Measurements from ENCODE around the gene RNLS. TPM values are rescaled to one million over a fixed set of nuclear protein-coding genes. Genes with fewer than 3 reads are reported as not detected.
A peak's percentile ranks its signal among the peaks of the same experiment; 100 is the strongest.

The RNLS gene
- total and polyA plus RNA-seq, 3 donors from 2014 or later = 13.0 to 27.4 (median 27.1) TPM

DNA sequence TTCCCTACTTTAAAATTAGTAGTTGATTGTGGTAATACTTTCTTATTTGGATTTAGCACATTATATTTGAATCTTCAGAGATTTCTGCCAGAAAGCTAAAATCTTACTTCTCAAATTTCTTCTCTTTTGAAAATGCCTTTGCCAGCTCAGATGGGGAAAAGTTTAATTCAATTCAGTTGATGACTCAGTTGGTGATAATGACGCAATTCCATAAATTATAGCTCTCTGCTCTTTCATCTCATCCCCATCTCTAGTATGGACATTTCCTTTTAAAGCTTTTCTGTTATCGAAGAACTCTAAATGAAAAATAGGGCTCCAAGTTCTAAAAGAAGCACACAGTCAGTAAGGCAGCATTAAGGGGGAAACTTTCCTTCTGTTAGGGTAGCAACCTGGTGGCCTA lies 25.5 kb downstream of the RNLS start:
- no peak for TF ChIP-seq POLR2A (IDR thresholded peaks at IDR 0.05)
- TF ChIP-seq, protein P1, sequence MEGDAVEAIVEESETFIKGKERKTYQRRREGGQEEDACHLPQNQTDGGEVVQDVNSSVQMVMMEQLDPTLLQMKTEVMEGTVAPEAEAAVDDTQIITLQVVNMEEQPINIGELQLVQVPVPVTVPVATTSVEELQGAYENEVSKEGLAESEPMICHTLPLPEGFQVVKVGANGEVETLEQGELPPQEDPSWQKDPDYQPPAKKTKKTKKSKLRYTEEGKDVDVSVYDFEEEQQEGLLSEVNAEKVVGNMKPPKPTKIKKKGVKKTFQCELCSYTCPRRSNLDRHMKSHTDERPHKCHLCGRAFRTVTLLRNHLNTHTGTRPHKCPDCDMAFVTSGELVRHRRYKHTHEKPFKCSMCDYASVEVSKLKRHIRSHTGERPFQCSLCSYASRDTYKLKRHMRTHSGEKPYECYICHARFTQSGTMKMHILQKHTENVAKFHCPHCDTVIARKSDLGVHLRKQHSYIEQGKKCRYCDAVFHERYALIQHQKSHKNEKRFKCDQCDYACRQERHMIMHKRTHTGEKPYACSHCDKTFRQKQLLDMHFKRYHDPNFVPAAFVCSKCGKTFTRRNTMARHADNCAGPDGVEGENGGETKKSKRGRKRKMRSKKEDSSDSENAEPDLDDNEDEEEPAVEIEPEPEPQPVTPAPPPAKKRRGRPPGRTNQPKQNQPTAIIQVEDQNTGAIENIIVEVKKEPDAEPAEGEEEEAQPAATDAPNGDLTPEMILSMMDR (IDR thresholded peaks at IDR 0.05) = no peak
- Histone ChIP-seq H3K4me1 (no peaks in the 10 kb centered on the region), H3K9me3 (no peaks in the 10 kb centered on the region), H3K4me3 (no peak overlapping the region), H3K27me3 (no peaks in the 10 kb centered on the region), H3K36me3 (ENCODE audit: low read depth, missing control alignments) (no peaks in the 10 kb centered on the region), H3K27ac (no peak overlapping the region)
- 90 to 94% methylated on average over 2 of the region's 2 CpGs for WGBS, 2 donors
- no peak for DNase-seq
- intact Hi-C loops (cut with DNase I; ENCODE audit: low total_unique reads) = loop anchor here (10.0 kb wide), 2 partner anchors 153 to 703 kb away; no protein-coding TSS in a partner anchor

DNA sequence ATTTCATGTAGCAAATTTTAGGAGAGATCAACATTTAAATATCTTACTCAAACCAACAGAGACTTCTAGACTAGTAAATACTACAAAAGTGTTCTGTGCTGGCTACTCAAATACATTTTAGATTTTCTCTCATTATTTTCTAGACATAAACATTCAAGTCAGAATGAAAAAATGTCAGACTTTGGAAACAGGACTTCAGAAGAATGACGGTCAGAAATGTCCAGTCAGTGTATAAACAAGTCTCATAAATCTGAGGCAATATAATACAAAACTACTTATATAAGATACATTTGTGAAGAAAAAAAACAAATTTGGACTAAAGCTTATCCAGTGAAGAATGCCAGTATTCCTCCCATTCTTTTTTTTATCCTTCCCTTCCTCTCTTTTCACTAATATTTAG lies 25.9 kb downstream of the RNLS start:
- H3K27ac ChIP-seq = no peak overlapping the region
- no peak for DNase-seq
- WGBS, 2 donors = 83 to 97% methylated on average over 1 of the region's 1 CpG
- intact Hi-C loops (cut with DNase I; ENCODE audit: low total_unique reads) = loop anchor here (10.0 kb wide), 2 partner anchors 152 to 702 kb away; no protein-coding TSS in a partner anchor
- H3K36me3 ChIP-seq (ENCODE audit: low read depth, missing control alignments) = no peaks in the 10 kb centered on the region
- TF ChIP-seq, protein P1 (IDR thresholded peaks at IDR 0.05) = no peak
- no peak for TF ChIP-seq POLR2A (IDR thresholded peaks at IDR 0.05)
- no peaks in the 10 kb centered on the region for H3K4me1 ChIP-seq
- no peaks in the 10 kb centered on the region for H3K27me3 ChIP-seq
- no peaks in the 10 kb centered on the region for H3K9me3 ChIP-seq
- H3K4me3 ChIP-seq = no peak overlapping the region

- Histone ChIP-seq H3K36me3 (ENCODE audit: low read depth, missing control alignments) (no peaks in the 10 kb centered on the region), H3K4me1 (no peaks in the 10 kb centered on the region), H3K4me3 (no peak overlapping the region), H3K27me3 (no peaks in the 10 kb centered on the region), H3K9me3 (no peaks in the 10 kb centered on the region), H3K27ac (no peak overlapping the region)
- 89 to 90% methylated on average over 7 of the region's 7 CpGs for WGBS, 2 donors
- no peak for DNase-seq
- no peak for TF ChIP-seq POLR2A (IDR thresholded peaks at IDR 0.05)
- TF ChIP-seq, protein P1 (IDR thresholded peaks at IDR 0.05) = no peak
- intact Hi-C loops (cut with DNase I; ENCODE audit: low total_unique reads) = loop anchor here (10.0 kb wide), 2 partner anchors 151 to 701 kb away; no protein-coding TSS in a partner anchor
Measured at GRCh38 chr10:88555190-88555908, 27.8 kb downstream of the RNLS start.

DNA sequence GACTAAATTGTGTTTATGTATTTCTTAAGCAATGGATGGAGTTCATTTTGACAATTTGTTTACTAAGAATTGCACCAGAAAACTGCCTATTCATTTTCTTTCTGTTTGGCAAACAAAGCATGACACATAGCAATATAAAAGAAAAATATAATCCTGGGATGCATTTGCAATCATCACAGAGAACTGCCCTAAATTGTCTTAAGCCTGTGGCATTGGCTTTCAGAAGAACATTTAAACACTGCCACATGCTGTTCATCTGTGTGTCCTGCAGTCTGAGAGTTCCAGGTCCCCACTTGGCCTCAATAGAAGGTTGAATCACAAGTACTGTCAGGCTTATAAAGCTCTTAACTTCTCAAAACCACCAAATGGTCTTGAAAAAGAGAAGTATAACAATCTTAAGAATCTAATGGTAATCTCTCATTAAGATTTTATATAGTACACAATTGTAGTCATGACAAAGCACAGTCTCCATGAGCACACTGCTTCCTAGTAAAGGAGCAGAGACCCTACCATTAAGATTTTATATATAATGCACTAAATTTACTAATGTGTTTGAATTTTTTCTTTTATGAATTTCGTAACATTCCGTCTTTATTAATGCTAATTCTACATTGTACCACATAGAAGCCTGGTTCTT lies 29.9 kb downstream of the RNLS start:
- Histone ChIP-seq H3K27me3 (no peaks in the 10 kb centered on the region), H3K4me1 (no peaks in the 10 kb centered on the region), H3K36me3 (ENCODE audit: low read depth, missing control alignments) (no peaks in the 10 kb centered on the region), H3K9me3 (no peaks in the 10 kb centered on the region), H3K27ac (no peak overlapping the region), H3K4me3 (no peak overlapping the region)
- 64 to 85% methylated on average over 2 of the region's 2 CpGs for WGBS, 2 donors
- no peak for TF ChIP-seq POLR2A (IDR thresholded peaks at IDR 0.05)
- TF ChIP-seq, protein P1 (IDR thresholded peaks at IDR 0.05) = peak; percentile 51 to 81 (median 76)
- intact Hi-C loops (cut with DNase I; ENCODE audit: low total_unique reads) = loop anchor here (10.0 kb wide), 2 partner anchors 148 to 698 kb away; no protein-coding TSS in a partner anchor
- peak; percentile 64 for DNase-seq

All from testis (tissue), 3 donors.